Central memory CD4-positive, alpha-beta T cell (primary cell): ENCODE data around the gene OAT.
A peak's percentile ranks its signal among the peaks of the same experiment; 100 is the strongest.
"Not testable (repeated sequence)": the region's sequence is repeated elsewhere in the genome, so short reads cannot be mapped to it uniquely, and the experiment has no call there.

Source experiments
- DNase-seq: peaks from one replicate; pipeline ENCODE4 v3.0.0; 2022

The OAT gene

GRCh38 chr10:124377101-124377500 lies 41.6 kb downstream of the OAT start:
- no peak for DNase-seq

- DNase-seq = no peak
Measured at GRCh38 chr10:124376411-124376810, 42.3 kb downstream of the OAT start.

GRCh38 chr10:124375691-124376090 lies 43.0 kb downstream of the OAT start:
- no peak for DNase-seq

DNA sequence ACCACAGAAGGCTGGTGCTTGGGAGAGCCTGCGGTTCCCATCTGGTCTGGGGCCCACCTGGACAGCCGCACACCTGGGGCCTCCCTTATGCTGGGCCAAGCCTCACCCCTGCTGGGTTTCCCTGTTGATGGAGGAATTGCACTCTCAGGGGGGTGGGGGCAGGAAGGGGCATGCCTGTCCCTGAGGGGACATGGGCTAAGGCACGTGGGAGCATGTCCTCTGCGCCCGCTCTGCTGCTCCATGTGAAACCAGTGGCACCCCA lies 43.4 kb downstream of the OAT start:
- no peak for DNase-seq

DNA sequence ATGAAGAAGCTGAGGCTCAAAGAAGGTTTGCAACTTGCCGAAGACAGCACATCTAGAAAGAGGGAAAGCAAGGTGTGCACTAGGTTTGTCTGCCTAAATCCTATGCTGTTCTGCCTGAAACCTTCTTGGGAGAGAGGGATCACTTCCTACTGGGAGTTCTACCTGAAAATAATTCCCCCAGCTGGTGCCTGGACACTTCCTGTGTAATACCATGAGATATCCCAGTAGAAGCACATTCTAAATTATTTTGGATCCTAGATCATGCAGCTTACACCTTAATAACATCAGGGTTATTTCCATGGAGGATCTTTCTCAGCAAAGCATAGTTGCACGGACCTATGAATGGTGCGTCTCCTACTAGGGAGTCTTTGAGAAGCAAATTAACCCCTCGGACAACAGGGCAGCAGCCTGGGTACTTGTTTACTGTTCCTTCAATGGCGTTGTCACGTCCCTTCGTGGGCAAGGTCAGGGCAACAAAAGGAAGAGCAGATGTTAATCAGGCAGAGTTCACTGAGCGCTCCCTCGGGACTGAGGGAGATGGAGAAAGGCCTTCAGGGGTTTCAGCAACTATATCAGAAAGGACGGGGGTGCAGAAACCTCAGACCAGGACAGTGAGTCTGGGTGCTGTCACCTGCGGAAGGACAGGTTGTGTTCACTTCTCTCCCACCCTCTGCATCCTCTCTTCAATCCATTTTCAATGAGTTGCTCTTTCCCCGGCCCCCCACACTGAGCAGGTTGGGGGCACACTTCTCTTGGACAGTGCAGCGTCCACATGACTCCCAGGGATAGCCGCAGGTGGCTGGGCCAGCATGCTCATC lies 44.0 kb downstream of the OAT start:
- DNase-seq = no peak

GRCh38 chr10:124372899-124373298 lies 45.8 kb downstream of the OAT start:
- DNase-seq = no peak

DNA sequence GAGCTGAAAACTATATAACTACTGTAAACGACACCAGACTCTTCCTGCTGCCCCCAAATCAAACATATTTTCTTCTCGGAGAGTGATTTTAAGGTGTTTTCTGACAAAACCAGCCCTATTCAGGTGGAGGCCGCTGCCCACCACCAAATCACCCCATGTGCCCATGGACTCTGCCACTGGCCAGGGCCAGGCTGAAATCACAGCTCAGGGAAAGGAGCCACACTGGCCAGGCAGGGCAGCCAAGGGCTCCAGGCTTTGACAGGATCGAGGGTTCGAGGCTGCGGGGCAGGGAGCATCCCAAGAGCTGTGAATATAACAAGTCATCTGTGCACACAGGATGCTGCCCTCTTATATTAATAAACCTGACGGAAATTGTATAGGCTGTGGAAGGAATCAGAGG lies 48.3 kb downstream of the OAT start:
- no peak for DNase-seq

GRCh38 chr10:124369986-124370385 lies 48.7 kb downstream of the OAT start:
- no peak for DNase-seq

GRCh38 chr10:124369533-124369932 lies 49.2 kb downstream of the OAT start:
- DNase-seq = not testable (repeated sequence)

DNA sequence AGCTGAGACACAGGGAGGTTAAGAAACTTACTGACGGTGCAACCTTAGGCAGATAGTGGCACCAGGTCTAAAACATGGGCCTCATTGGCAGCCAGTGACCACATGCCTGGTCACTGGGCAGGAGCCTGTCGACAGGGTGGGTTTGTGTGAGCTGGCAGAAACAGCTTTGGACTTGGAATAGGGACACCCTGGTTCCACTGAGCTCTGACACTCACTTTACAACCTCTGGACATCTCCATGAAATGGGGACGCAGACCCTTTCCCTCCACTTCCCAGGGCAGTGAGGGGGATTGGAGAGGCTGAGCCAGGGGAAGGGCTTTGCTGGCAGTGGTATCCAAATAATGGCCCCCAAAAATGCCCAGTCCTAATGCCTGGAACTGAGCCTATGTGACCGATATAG lies 49.7 kb downstream of the OAT start:
- DNase-seq = no peak

- no peak for DNase-seq
Measured at GRCh38 chr10:124367936-124368335, 50.8 kb downstream of the OAT start.

DNA sequence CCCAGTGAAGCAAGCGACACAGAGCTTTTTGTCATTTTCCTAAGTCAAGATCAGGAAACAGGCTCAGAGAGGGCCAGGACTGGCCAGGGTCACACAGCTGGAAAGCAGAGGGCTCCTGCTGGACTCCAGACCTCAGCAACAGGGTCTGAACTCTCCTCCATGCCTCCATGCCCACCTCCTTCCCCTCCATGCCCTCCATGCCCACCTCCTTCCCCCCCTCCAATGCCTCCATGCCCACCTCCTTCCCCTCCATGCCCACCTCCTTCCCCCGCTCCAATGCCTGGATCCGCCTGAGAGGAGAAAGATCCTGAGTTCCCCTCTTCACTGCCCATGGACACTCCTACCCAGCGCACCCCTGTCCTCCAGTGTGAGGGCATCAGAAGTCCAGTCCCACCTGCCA lies 51.3 kb downstream of the OAT start:
- DNase-seq = no peak

DNA sequence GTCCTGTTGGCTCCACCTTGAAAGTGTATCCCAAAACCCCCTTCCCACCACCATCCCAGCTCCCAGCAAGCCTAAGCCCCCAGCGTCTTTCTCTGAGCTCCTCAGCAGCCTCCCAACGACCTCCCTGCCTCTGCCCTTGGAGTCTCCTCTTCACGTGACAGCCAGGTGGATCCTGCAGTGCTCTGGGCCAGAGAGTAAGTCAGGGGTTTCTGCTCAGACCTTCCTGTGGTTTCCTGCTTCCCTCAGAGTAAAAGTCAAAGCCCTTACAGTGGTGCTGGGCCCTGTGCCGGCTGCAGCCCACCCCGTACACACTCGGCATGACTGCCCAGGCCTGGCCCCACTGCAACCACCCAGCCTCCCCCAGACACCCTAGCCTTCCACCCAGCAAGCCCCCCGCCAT lies 51.9 kb downstream of the OAT start:
- DNase-seq = no peak

DNA sequence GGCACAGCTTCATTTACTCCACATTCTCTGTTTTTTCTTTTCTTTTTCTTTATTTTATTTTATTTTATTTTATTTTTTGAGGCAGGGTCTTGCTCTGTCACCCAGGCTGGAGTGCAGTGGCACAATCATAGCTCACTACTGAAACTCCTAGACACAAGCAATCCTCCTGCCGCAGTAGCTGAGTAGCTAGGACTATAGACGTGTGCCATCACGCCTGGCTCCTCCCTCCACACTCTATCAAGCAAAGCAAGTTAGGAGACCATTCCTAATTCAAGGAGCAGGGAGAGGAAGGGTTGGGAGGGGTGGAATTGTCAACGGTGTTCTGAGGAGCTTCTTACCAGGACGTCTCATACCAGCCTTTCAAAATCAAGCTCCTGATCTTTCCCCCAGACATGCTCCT lies 52.4 kb downstream of the OAT start:
- no peak for DNase-seq

DNA sequence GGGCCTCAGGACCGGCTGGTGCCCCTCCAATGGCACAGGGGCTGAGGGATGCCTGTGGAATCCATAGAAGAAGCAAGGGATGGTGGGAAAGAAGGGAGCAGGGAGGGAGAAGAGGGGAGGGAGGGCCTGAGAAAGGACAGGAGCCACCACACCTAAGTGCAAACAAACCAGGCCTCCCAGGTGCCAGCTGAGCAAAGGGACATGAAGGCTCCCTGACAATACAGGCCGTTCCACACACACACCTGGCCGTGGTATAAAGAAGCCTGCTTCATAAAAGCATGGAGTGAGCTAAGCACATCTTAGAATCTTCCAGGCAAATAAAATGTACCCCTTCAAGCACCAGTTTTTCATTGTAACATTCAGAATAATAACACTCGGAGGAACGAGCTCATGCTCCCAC lies 54.0 kb downstream of the OAT start:
- DNase-seq = no peak

DNA sequence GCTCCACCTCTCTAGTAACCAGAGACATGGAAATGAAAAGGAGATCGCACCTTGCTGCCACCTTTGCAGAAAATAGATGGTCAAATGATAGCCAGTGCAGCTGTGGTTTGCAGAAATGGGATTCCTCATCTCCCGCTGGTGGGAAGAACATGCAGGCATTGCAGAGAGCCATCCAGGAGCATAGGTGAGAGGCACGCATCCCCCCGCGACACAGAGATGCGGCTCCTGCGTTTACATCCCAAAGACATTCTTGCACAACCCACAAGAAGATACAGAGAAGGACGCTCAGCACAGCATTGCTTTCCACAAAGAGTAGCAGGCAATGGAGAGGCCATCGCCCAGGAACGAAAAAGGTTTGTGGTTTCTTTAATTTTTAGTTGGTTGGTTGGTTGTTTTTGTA lies 56.2 kb downstream of the OAT start:
- DNase-seq = no peak

GRCh38 chr10:124359336-124359832 lies 59.3 kb downstream of the OAT start:
- no peak for DNase-seq

DNA sequence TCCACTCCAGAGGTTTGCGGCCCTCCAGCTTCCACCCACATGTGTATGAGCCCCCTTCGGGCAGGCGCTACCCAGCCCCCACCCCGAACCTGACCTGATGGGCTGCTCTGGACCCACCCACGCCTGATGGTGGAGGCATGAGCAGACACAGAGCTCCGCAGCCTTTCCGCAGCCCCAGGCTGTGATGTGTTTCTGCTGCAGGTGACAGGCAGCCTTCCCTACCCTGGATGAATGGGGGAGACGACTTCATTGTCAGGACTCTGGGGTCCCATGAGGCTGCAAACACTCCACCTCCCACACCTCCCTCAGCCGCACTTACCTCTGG lies 61.2 kb downstream of the OAT start:
- DNase-seq = no peak

DNA sequence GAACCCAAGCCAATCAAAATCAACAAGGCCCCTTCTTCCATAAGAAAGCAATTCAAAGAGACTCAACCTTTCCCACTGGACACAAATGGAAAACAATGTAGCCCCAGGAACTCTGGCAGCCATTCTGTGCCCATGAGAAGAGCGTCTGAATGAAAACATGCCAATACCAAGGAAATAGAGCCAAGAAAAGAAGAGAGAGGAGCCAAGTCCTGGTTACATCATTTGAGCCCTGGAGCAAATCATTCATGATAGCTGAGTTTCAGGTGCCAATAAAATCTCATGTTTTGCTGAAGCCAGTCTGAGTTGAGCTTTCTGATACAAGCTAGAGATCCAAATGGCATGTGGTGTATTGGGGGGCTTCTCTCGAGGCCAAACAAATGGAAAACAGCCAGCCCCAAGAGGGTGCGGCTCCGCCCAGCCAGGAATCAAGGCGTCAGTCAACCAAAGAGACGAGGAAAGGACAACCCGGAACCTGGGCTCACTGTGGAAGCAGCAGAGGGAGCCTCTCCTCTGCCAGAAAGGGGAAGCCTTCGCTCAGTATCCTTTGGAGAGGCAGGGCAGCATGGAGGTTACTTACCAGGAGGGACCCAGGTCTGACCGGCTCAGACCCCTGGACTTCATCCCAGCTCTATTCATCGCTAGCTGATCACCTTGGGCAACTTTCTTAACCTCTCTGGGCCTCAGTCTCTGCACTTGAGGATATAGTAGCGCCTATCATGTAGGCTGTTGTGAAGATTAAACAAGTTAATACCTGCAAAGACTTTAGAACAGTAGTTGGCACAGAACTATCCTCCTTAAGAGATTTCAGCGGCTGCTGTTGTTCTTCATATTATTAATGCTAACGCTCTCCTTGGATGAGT lies 61.8 kb downstream of the OAT start:
- no peak for DNase-seq

GRCh38 chr10:124354411-124355382 lies 64.0 kb downstream of the OAT start:
- peak; percentile 1 for DNase-seq

DNA sequence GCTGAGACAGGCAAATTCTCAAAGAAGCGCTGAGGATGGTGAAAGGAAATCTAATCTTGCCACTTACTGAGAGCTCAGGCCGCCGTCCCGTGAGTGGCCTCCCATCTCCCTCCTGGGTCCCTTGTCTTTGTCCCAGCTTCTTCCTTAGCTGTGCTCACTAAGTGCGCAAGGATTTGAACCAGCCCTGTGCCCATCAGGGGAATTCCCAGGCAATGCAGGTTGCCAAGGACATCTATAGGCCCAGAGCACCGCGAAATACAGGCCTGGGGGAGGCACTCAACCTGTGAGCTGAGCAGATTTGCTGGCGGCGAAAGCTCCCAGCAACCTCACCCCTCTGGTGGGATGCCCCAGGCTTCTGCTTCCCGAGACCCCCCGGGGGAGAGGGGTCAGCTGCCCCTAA lies 64.8 kb downstream of the OAT start:
- DNase-seq = no peak

- no peak for DNase-seq
Measured at GRCh38 chr10:124353091-124353815, 65.5 kb downstream of the OAT start.
